Amygdala (tissue), 56 donors: ENCODE data around the gene AIFM3.

Experiments
- DNase-seq, 56 donors: peaks; one replicate each; lab custom pipeline; 2025; lab: John Stamatoyannopoulos, UW

The AIFM3 gene

DNA sequence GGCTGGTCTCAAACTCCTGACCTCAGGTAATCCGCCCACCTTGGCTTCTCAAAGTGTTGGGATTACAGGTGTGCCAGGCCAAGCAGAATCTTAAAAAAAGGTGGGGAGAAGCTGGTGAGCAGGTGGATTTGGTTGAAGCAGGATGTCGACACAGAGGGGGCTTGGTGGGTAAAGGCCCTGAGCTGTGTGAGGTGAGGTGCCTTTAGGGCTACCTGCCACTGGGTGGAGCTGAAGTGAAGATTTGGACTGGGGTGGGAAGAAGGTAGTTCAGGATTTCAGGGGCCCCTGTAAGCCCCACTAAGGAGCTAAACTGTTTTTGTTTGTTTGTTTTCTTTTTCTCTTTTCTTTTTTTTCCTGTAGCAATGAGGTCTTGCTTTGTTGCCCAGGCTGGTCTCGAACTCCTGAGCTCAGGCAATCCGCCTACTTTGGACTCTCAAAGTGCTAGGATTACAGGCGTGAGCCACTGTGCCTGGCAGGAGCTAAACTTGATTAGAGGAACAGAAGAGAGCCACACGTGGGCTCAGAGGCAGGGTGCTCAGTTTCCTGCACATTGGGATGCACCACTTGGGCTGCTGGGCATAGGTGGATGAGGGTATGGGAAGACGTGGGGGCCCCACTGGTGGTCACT lies 53.9 kb downstream of the AIFM3 start:
- no peak for DNase-seq

DNA sequence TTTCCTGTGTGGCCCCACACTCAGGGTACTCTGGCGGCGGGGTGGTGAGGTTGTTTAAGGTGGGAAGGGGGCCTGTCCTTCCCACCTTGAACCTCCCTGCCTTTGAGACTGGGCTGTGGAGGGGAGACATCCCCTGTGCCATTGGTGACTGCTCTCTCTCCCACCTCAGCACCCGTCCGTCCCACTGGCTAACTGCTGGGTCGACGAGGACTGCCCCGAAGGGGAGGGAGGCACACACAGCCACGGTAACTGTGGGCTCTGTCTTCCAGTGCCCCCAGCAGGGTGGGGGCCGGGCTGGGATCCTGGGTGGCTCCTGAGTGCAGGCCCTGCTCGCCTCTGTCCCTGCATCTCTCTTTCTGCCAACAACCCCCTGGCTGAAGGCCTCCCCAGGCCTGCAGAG lies 55.5 kb downstream of the AIFM3 start:
- DNase-seq, result no peak

DNA sequence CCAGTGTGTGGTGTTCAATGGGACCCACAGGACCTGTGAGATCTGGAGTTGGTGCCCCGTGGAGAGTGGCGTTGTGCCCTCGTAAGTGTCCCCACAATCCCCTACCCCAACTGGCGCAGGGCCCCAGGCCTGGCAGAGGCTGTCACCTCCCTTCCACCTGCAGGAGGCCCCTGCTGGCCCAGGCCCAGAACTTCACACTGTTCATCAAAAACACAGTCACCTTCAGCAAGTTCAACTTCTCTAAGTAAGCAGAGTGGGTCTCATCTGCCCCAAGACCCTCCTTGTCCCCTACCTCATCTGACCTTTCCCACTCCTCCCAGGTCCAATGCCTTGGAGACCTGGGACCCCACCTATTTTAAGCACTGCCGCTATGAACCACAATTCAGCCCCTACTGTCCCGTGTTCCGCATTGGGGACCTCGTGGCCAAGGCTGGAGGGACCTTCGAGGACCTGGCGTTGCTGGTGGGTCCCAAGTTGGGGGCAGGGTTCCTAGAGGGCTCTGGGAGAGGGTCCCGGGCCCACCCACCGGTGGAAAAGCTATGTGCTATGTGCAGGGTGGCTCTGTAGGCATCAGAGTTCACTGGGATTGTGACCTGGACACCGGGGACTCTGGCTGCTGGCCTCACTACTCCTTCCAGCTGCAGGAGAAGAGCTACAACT lies 56.0 kb downstream of the AIFM3 start:
- no peak for DNase-seq

GRCh38 chr22:21025266-21025665 lies 58.2 kb downstream of the AIFM3 start:
- DNase-seq, result no peak

GRCh38 chr22:21025763-21026755 lies 59.0 kb downstream of the AIFM3 start:
- no peak for DNase-seq

DNA sequence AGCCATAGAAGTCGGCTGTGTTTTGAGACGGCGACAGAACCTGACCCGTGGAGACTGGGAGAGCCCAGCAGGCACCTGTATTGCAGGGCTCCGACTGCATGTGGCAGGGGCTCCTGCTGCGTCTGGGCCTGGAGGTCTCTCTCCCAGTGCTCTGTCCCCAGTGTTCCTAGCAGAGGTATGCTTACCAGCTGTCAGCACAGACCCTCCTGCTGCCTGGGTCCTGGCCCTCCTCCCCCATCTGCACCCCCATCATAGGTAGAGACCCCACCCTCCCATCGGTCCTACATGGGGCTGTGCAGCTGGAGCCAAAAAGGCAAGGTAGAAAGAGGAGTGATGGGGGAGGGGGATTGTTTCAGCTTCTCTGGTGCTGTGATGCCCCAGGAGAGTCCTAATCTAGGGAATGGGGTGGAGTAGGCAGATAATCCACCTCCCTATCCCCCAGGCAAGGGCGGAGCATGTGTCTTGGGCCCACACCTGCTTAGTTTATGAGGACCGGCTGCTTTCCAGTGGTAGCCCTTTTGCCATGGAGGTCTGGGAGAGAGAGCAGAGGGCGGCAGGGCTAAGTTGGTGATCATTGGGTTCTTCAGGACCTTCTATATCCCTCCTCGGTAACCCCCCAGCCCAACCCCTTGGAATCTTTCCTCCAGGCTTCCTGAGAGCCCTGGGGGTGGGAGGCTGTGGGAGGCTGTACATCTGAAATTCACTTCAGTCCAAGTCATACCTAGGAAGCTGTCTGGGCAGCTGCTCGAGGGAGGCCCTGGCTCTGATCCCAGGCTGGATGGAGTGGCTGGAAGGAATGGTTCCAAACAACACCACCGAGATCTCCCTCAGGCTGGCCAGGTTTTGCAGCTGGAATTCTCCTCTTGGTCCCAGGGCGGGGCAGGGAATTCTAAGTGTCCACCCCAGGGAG lies 60.0 kb downstream of the AIFM3 start:
- DNase-seq, result no peak

- DNase-seq, result no peak
Measured at GRCh38 chr22:21028277-21029251, 61.5 kb downstream of the AIFM3 start.

DNA sequence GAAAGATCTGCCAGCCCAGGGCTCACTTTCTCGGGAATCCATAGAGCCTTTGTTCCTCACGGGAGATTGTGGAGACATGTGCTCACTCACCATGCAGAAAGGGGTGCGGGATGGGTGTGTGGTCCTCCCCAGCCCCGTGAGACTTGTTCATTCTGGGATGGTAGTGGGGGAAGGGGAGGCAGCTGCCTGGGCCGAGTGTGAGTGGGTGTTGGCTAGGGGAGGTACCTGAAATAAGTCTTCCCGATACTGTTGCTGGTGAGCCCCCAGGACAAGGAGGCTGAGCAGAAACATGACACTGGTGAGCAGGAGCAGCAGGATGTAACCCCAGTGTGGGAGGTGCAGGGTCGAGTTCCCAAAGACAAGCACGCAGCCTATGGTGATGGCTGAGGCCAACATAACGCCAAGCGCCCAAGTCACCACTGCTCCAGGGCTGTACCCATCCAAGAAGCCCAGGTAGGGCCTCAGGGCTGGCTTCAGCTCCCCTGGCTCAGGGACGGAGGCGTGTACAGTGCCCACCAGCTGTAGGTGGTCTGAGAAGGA lies 62.5 kb downstream of the AIFM3 start:
- no peak for DNase-seq

GRCh38 chr22:21030032-21030431 lies 63.0 kb downstream of the AIFM3 start:
- DNase-seq, result no peak
